ENCODE data around the gene PSD.

GRCh38 chr10:102405108-102405571 is 13.4 kb downstream of the PSD start:
- TF ChIP-seq CTCF (conservative IDR thresholded peaks at IDR 0.05; ENCODE audit: low read length) (no peak), EZH2phosphoT487 (IDR thresholded peaks at IDR 0.05; ENCODE audit: borderline replicate concordance, low read depth, low read length) (no peak)

All from OCI-LY7 (cell line).